Esophagus muscularis mucosa (tissue), 4 donors: Measurements from ENCODE around the gene NANOS3. TPM values are rescaled to one million over a fixed set of nuclear protein-coding genes. Genes with fewer than 3 reads are reported as not detected.

ENCODE experiments used
- DNase-seq: peaks from one replicate; pipeline ENCODE4 v3.0.0-alpha.2; 2017; ENCODE audit errors: extremely low spot score
- H3K27ac ChIP-seq, 4 donors: fragments of 200-600 bp; sonication (generic); replicated peaks in 1 of 4; 1 replicate in 3 of 4; 2 replicates in 1 of 4; pipeline ENCODE4 v1.5.1; 2016 to 2019; ENCODE audit warnings: mild to moderate bottlenecking in 1 of 4
- H3K27me3 ChIP-seq, 4 donors: fragments of 200-600 bp; sonication (generic); one replicate each; pipeline versions ENCODE4 v1.5.1 to v1.6.0; 2016 to 2019
- H3K36me3 ChIP-seq, 4 donors: fragments of 200-600 bp; sonication (generic); one replicate each; pipeline ENCODE4 v1.5.1; 2016 to 2019
- H3K4me1 ChIP-seq, 4 donors: fragments of 200-600 bp; sonication (generic); one replicate each; pipeline ENCODE4 v1.5.1; 2016 to 2019
- H3K4me3 ChIP-seq, 4 donors: fragments of 200-600 bp; sonication (generic); 1 replicate in 2 of 4; 2 replicates in 2 of 4; pipeline ENCODE4 v1.5.1; 2016 to 2019; ENCODE audit warnings: mild to moderate bottlenecking in 4 of 4, moderate library complexity in 1 of 4
- H3K9me3 ChIP-seq, 4 donors: fragments of 200-600 bp; sonication (generic); 1 replicate in 3 of 4; 2 replicates in 1 of 4; pipeline ENCODE4 v1.5.1; 2016 to 2019
- EP300 ChIP-seq: sonication (generic); formaldehyde crosslinking; IDR thresholded peaks from one replicate; pipeline ENCODE4 v1.6.1; 2017; ENCODE audit warnings: antibody characterized with exemption
- POLR2A ChIP-seq: fragments of 450-650 bp; IDR thresholded peaks from one replicate; pipeline ENCODE4 v1.6.1; 2017; ENCODE audit warnings: antibody characterized with exemption, moderate library complexity, mild to moderate bottlenecking, low read depth
- POLR2AphosphoS5 ChIP-seq, 2 donors: sonication (generic); formaldehyde crosslinking; IDR thresholded peaks; one replicate each; pipeline ENCODE4 v1.6.1; 2017; ENCODE audit warnings: antibody characterized with exemption in 2 of 2
- WGBS: methylation state at CpG from one replicate; pipeline ENCODE4 v1.1.5; 2018; 5-methylcytosine and 5-hydroxymethylcytosine counted together
- intact Hi-C: fragments of 100-400 bp; cut with DNase I; formaldehyde crosslinking; loops from one replicate; pipeline ENCODE4 v1.15.1; 2023
- total RNA-seq, 4 donors: library from RNA; depleted of rRNA; stranded (reverse); fragments of >200 nt; gene quantifications; one replicate each; pipeline versions ENCODE4 v1.1.0 to v1.2.1, GENCODE V29; 2016
- TF ChIP-seq, protein P1 (sequence below), 3 experiments: fragments of 200-600 bp in 2 of 3; fragments of 450-650 bp in 1 of 3; sonication (generic) in 2 of 3; IDR thresholded peaks; one replicate each; pipeline ENCODE4 v1.5.1; 2017 to 2019; ENCODE audit warnings: antibody characterized with exemption in 3 of 3, mild to moderate bottlenecking in 2 of 3, moderate library complexity in 1 of 3

NANOS3 gene
- total RNA-seq, 4 donors from 2014 or later = not detected

DNA sequence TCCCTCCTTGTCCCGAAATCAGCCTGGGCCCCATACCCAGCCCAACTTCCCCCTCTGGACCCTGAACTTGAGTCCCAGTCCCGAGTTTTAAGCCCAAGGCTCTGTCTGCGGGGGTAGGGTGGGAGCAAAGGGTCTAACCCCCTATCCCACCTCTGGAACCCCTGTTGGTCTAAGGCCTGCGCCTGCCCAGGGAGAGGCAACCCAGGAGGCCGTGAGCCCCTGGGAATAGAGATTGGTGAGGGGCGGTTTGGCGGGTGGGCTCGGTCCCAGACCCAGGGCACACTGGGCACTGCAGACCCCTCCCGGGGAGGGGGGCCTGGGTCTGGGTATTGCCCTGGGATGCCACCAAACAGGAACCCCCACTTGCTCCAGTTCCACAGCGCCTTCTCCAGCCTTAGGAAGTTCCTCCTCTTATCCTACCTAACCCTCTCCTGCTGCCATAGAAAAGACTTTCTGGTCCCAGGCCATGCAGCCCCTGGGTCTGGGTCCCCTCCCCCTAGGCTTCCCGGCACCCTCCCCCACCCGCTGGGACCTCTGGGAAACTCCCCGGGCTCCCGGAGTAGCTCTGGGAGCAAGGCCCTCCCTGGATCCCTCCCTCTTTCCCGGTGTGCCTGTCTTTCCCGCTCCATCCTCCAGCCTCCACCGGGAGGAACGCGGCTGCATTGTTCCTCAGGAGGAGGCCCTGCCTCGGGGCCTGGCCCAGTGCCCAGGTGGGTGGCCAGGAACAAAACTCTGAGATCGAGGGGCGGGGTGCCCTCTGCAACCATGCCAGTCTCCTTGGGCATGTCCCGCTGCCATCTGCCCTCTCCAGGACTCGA, 33.6 kb upstream of the NANOS3 start:
- DNase-seq = no peak
- peak overlapping the region; percentile 85 to 100 (median 100) for H3K4me3 ChIP-seq
- no peaks in the 10 kb centered on the region for H3K27me3 ChIP-seq
- H3K4me1 ChIP-seq = peaks cover 48 to 85% (median 78%) of the 10 kb centered on the region in 4 donors
- TF ChIP-seq, protein P1, sequence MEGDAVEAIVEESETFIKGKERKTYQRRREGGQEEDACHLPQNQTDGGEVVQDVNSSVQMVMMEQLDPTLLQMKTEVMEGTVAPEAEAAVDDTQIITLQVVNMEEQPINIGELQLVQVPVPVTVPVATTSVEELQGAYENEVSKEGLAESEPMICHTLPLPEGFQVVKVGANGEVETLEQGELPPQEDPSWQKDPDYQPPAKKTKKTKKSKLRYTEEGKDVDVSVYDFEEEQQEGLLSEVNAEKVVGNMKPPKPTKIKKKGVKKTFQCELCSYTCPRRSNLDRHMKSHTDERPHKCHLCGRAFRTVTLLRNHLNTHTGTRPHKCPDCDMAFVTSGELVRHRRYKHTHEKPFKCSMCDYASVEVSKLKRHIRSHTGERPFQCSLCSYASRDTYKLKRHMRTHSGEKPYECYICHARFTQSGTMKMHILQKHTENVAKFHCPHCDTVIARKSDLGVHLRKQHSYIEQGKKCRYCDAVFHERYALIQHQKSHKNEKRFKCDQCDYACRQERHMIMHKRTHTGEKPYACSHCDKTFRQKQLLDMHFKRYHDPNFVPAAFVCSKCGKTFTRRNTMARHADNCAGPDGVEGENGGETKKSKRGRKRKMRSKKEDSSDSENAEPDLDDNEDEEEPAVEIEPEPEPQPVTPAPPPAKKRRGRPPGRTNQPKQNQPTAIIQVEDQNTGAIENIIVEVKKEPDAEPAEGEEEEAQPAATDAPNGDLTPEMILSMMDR (IDR thresholded peaks at IDR 0.05) = no peak
- TF ChIP-seq POLR2AphosphoS5 (IDR thresholded peaks at IDR 0.05) = peak; percentile 67 to 69
- peak; percentile 39 for TF ChIP-seq EP300
- no peak for TF ChIP-seq POLR2A
- intact Hi-C loops = loop anchor here (10.0 kb wide), 1 partner anchor 689 kb away; the partner anchor contains the start of genes IER2 and STX10
- WGBS = 12% methylated on average over 8 of the region's 24 CpGs
- H3K27ac ChIP-seq = peak overlapping the region; percentile 99 to 100 (median 100)
- peaks cover 0 to 15% (median 1%) of the 10 kb centered on the region in 4 donors for H3K36me3 ChIP-seq
- no peaks in the 10 kb centered on the region for H3K9me3 ChIP-seq

DNA sequence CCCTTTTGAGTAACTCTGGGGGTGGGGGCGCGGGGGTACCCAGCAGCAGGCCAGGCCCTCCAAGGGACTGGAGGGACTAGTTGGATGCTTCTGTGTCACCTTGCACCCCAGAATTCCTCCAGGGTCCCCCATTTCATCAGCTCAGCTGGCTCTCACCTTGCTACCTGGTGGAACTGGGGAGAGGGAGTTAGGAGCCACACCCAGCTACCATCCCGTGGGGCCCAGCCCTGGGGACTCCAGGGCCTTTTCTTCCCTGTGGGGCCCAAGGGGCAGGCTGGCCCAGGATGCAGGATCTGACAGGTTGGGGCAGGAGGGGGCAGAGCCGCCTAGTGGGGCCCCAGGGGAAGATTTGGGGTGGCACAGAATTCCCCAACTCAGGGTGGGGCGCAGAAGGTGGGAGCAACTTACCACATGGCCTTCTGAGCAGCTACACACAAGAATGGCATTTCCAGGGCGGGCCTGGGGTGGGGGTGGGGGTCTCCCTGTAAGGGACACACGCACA, 32.8 kb upstream of the NANOS3 start:
- intact Hi-C loops = loop anchor here (10.0 kb wide), 1 partner anchor 689 kb away; the partner anchor contains the start of genes IER2 and STX10
- TF ChIP-seq, protein P1 (IDR thresholded peaks at IDR 0.05) = no peak
- TF ChIP-seq EP300 (no peak), POLR2AphosphoS5 (IDR thresholded peaks at IDR 0.05) (no peak)
- Histone ChIP-seq H3K4me3 (no peak overlapping the region), H3K27ac (peak overlapping the region; percentile 99 to 100 (median 100)), H3K4me1 (peaks cover 49 to 85% (median 78%) of the 10 kb centered on the region in 4 donors), H3K36me3 (peaks cover 0 to 12% (median 0%) of the 10 kb centered on the region in 4 donors), H3K27me3 (no peaks in the 10 kb centered on the region), H3K9me3 (no peaks in the 10 kb centered on the region)
- 89% methylated on average over 3 of the region's 7 CpGs for WGBS
- no peak for DNase-seq

DNA sequence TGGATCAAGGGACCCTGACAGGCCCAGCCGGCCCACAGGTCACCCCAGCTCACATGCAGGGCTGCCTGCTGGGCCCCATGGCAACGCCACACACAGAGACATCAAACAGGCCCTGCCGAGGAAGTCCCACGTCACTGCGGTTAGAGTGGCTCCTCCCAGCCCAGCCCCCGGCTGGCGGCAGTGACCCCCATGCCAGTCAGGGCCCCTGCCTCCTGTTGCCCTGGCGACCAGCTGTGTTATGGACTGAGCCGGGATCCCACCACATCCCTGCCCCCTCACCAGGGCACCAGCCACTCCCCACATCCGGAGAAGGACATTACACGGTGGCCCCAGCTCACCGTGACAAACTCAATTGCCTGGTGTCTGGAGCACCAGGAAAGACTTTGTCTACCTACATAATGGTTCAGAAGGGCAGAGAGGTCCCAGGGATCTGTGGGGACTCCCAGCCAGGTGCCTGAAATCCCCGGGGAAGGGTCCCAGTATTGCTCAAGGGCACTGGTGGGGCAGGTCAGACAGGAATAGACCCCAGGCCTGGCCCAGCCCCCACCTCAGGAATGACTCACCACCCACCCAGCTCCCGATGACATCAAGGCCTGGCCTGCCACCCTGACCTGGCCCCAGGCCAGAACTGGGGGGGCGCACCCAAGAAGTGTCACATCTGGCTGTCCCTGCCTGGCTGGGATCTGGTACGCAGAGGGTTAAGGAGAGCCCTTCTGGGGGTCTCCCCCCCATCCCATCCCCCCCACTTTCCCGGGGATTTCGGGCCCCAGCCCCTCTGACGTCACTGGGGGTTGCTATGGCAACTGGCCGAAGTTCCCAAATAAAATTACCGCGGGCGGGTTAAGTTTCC, 30.2 kb upstream of the NANOS3 start:
- peaks cover 74 to 88% (median 83%) of the 10 kb centered on the region in 4 donors for H3K4me1 ChIP-seq

More for the DNA sequence above, 30.2 kb upstream of the NANOS3 start:
- DNase-seq = peak; percentile 98
- Histone ChIP-seq H3K27me3 (no peaks in the 10 kb centered on the region), H3K27ac (peak overlapping the region; percentile 99 to 100 (median 100)), H3K9me3 (no peaks in the 10 kb centered on the region), H3K4me3 (peak overlapping the region; percentile 62 to 71 (median 64)), H3K36me3 (no peaks in the 10 kb centered on the region)
- no peak for TF ChIP-seq POLR2A
- TF ChIP-seq, protein P1 (IDR thresholded peaks at IDR 0.05) = no peak
- TF ChIP-seq POLR2AphosphoS5 (IDR thresholded peaks at IDR 0.05) = peak in 1 of 2 donors; percentile 66
- peak; percentile 2 for TF ChIP-seq EP300
- intact Hi-C loops = loop anchor here (10.0 kb wide), 1 partner anchor 692 kb away; the partner anchor contains the start of genes IER2 and STX10
- 3% methylated on average over 6 of the region's 23 CpGs for WGBS
